GM21526 (cell line): ENCODE measurements around the gene IQSEC3.

ENCODE experiments used
- ATAC-seq: cut with Tn5 transposase; IDR thresholded peaks from one replicate; pipeline ENCODE4 v1.9.1; 2021; ENCODE audit warnings: moderate library complexity; ENCODE audit not compliant: unreplicated experiment, low FRiP score

IQSEC3 gene

DNA sequence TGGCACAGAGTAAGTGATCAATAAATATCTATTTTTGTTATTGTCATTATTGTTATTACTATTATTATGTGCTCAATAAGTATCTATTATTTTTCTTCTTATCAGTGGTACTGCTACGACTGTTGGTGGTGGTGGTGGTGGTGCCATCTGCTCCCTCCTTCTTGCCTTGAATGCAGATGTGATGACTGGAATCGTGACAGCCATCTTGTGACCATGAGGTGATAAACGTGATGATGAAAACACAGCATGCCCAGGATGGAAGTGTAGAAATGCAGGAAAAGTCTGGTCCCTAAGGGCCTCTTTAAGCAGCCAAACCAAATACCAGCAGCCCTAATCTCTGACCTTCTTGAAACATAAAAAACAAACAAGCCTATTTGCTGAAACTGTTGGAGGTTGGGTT is 125.0 kb downstream of the IQSEC3 start:
- ATAC-seq = no peak

DNA sequence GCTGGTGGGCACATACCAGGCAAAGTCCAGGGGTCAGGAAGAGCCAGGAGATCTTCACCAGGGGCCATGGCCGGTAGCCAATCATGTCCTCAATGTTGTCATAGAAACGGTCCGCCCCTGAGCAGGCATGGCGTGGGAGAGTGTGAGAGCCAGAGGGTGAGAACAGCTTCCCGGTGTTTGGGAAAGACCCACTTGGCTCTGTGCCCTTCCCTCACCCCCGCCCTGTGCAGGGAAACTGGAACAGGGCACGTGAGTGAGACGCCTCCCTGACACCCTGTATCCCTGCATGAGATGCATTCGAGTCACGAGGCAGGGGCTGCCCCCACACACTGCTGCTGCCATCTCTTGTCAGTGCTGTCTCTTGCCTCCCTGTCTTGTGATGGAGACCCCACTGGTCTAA is 126.7 kb downstream of the IQSEC3 start:
- no peak for ATAC-seq

DNA sequence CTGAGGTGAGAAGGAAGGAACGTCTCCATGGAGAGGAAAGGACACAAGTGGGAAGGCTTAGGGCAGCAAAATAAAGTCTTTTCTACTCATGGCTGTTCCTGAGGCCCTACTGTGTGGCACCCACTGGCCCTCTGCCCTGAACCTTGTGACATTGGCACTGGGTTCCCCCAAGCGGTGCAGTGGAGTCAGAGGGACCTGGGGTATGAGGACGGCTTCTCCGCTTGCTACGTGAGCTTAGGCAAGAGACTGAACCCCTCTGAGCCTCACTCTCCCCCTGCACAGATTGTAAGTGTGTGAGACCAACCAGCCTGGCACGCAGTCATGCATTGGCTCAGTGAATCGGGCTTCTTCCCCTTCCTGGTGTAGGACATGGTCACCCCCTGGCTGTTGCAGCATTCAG is 127.7 kb downstream of the IQSEC3 start:
- ATAC-seq = no peak

DNA sequence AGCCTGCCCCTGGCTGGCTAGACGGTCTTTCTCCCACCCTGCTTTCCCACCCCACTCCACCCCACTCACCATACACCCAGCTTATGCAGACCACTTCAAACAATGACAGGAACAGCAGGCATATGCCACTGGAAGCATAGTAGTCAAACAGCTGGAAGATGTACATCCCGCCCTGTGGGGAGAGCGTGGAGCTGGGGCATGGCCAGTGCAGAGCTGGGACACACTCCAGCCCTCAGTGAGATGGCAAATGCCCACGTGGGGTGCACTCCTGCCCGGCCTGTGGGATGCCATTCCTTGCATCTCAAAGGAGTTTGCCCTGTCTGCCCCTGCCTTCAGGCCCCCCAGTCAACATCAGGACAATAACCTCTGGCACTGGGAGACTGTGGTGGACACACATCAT is 128.6 kb downstream of the IQSEC3 start:
- no peak for ATAC-seq

DNA sequence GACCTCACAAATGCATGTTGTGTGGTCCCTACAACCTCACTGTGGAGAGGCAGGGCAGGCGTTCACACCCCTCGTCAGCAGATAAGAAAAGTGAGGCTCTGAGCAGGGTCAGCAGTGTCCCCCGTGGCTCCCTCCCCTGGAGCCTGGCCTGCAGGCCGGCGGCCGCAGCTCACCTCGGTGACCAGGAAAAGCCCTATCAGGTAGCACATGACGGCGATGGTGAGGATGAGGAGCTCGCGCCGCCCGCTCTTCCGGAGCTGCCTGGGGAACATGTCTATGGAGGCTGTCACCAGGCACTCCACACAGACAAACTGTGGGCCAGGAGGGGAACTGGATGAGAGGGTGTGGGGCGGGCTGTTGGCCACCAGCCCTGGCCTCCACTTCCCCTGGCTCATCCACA is 129.4 kb downstream of the IQSEC3 start:
- no peak for ATAC-seq

DNA sequence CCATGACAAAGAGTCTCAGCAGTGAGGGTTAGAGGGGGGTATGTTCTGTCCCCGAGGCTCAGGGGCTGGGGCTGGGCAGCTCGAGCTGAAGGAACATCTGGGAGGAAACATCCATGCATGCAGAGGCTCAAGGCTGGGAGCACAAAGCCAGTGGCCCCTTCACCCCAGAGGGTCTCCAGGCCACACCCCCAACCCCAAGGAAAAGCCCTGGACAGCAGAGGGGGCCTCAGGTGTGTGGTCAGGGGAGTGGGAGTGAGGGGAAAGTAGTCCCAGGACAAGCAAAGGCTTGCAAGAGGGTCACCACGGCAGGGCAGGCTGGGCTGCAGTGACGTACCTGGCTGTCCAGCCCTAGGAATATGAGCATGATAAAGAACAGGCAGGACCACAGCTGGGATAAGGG is 129.9 kb downstream of the IQSEC3 start:
- ATAC-seq = no peak

DNA sequence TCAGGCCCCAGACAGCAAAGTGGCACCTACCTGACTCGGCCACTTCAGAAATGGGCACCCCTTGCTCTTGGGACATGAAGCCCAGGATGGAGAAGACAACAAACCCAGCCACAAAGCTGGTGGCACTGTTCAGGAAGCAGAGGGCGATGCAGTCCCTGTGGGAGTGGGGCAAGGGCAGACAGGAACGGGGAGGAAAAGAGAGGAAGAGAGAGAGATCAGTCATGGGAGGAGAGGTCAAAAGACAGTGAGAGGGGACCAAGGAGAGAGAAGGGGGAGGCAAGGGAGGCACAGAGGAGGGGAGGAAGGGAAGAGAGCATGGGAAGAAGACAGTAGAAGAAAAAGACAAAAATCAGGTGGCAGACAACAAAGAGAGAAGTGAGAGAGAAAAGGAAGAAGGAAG is 130.8 kb downstream of the IQSEC3 start:
- no peak for ATAC-seq

DNA sequence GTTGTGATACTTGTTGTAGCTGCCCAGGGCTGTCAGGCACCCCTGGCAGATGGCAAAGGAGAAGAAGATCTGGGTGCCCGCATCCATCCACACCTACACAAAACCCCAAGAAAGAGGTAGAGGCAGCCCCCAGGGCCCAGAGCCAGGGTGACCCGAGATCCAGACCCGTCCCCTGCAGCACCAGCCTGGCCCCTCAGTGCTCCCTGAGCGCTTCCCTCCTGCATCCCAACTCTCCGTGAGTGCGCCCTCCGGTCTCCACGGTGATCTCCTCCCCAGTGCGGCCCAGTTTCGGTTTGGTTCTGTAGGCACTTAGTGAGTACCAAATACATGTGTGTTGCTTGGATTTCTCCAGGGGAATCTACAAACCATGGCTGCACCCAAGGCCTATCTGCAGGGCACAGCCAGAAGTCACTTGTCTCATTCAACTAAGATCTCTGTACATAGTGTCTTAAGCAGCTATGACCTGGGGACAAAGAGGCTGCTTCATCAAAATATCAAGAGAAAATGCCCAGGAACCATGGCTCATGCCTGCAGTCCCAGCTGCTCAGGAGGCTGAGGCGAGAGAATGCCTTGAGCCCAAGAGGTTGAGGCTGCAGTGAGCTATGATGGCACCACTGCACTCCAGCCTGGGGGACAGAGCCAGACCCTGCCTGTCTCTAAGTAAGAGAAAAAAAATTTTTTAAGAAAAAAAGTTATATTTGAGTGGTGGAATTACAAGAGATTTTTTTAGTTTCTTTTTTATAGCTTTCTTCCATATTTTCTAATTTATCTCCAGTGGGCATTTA is 131.5 kb downstream of the IQSEC3 start:
- no peak for ATAC-seq

DNA sequence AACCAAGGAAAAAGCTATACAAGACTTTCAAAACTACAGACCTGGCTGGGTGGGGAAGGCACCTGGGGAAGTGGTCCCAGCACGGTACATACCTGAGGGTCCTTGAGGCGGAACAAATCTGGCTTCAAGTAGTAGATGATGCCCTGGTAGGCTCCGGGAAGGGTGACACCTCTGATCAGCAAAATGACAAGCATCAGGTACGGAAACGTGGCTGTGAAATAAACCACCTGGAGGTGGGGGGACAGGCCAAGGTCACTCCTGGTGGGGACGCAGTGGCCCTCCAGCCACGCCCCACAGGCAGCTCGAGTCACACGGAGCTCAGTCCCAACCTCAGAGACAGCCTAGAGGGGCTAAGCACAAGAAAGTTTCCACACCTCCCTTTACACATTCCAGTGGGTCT is 132.1 kb downstream of the IQSEC3 start:
- ATAC-seq = no peak

DNA sequence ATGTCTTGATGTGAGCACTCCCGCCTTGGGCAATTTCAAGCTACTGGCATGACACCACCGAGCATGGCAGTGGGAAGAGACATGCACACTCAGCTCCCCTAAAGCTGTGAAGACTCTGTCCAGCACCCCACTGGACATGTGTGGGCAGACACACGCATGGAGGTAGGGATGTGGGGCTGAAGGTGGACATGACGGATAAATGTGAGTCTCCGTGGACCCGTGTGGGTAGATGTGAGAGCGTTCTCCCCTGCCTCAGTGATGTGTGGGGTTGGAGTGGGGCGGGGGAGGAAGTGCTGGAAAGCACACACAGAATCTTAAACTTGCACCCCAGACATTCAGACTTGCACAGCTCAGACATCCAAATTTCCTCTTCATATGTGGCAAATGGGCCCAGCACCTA is 134.8 kb downstream of the IQSEC3 start:
- ATAC-seq = no peak

DNA sequence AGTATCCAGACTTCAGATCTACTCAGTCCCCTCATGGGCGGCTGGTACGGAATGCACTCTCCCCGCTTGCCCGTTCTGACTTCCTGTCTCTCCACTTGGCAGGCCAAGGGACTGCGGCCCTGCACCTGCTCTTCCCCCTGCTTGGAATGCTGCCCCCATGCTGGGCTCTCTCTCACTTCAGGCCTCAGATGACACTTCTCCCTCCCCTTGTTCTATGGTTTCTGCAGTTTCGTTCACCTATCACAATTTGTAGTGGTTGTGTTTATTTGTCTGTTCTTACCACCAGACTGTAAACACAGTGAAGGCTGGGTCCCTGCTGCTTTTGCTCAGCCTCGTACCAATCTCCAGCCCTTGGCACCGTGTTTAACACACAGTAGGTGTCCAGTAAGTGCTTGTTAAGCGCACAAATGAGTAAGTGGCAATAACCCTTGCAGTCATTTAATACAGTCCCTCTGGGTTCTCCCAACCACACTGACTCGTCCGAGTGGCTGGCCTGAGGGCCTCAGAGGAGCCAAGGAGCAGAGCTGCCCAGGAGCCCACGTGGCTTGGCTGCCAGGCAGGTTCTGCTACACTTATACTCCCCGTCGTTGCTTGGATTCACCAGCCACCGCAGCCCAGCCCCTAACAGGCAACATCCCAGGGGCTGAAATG is 135.6 kb downstream of the IQSEC3 start:
- no peak for ATAC-seq

DNA sequence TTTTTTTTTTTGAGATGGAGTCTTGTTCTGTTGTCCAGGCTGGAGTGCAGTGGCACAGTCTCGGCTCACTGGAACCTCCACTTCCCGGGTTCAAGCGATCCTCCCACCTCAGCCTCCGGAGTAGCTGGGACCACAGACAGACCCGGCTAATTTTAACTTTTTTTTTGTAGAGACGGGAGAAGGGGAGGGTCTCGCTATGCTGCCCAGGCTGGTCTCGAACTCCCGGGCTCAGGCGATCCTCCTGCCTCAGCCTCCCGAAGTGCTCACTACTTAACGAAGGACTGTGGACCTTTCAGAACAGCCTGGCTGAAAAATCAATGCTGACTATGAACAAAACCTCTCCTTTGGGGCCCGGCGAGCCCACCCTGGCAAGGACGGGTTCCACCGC is 136.5 kb downstream of the IQSEC3 start:
- no peak for ATAC-seq

DNA sequence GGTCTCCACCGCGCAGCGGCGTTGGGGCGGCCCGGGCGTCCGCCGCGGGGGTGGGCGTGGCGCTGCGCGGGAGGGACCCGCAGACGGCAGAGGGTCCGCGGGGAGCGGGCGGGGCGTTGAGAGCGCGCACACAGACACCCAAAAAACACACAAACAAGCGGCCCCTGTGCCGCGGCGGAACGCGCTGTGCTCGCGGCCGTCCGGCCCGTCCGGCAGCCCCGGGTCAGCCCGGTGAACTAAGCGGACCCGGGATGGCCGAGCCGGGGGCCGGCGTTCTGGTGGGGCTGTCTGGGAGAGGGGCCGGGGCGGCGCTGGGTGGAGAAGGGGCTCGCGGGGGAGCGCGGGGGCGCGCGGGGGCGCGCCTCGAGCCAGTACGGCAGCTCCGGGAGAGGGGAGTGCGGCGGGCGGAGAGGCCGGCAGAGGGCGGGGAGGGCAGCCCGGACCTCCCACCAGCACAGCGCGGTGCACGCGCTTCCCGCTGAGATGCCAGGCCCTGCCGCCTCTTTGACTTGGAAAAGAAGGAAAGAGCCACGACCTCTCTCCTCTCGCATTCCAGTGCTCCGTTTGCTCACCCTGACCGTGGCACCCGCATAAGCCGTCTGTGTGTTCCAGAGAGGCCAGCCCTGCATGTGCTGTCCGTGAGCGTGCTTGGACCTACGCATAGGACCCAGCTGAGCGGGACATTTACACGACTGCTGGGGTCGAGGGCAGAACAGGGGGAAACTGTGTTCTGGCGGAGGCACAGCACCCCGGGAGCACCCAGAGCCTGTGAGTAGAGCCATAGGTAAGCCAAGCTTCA is 137.1 kb downstream of the IQSEC3 start:
- ATAC-seq = no peak

DNA sequence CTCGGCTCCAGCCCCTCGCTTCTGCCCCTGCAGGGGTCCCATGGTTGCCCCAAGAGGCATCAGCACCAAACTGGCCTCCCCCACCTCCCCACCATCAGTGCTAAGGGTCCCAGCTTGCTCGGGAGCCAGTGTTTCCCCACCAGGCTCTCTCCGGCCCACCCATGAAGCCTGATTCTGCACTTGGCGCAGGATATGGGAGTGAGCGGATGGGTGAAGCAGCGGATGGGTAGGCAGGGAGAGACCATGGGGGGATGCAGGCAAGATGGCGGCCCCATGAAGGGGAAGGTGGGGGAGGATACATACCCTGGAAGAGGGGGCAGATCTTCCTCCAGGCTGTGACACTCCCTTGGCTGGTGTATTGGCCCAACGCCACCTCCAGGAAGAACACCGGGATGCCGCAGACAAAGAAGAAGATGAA is 137.7 kb downstream of the IQSEC3 start:
- no peak for ATAC-seq

DNA sequence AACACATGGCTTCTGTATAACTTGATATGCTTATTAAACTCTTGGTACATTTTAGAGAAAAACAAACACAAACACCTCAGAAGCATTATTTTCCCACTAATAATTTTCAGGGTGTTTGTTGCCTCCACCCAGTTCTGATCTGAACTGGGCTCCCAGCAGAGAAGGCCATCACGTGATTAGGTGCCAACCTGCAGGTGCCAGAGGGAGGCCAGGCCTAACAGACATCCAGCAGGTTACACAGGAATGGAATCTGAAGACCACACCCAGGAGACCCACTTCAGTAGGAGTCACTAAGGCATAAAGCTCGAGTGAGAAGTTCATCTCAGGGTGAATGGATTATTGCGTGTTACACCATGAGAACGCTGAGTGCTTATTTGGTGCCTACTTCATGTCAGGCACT is 138.5 kb downstream of the IQSEC3 start:
- no peak for ATAC-seq

DNA sequence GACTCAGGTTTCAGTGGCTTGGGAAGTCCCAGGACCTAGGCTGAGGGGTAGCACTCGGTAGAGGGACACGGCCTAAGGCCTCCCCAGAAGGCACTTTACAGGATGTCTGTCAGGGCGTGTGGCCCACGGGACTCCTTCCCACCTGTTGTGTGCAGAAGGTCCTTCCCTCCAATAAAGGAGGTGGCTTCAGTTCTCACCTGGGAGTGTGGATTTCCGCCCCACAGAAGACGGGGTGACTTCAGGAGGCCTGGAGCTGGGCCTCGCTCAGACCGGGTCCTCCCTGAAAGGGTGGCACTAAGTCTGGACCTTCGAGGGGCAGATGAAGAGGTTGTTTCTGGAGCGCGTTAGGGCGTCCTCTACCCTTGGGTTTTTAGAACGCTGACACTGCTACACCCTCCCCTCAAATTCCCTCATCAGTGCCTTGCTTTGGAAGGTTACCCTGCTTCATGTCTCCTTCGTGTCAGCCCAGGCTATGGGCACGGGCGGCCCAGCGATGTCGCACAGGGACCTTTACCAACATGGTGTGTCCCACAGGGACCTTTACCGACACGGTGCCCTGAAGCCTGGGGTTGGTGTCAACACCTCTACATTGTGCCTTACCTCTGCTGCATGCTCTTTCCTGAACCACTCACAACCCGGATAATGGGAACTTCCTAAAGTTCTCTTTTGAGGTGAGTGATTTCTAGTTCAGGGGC is 140.3 kb downstream of the IQSEC3 start:
- no peak for ATAC-seq

DNA sequence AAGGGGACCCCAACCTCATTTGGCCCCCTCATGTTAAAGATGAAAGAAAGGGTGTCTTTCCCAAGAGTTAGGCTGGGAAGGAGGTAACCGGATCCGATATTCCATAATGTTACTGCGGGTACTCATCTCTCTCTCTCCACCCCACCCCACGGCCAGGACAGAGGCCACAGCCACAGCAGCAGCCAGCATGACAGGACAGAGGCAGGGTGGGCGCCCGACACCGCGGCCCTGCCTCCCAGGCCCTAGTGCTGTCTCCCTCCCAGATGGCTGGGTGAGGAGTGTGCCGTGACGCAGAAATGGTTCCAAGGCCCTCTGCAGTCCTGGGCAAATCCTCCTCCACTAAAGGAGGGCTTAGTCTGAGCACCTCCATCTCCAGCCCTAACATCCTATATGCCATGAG is 141.2 kb downstream of the IQSEC3 start:
- ATAC-seq = no peak

DNA sequence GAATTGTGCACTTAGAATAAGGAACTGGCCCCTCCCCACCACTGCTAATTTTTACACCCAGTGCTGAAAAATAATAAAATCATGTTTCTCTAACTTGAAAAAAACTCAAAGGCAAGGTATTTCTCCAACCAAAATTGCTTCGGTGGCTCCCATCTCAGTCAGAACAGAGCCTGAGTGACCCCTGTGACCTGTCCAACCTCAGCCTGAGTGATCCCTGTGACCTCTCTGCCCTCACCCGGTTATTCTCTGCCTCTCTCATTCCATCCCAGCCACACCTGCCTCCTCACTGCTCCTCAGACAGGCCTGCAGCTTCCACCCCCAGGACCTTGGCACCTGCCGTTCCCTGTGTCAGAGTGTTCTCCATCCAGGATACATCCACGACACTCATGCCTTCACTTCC is 142.2 kb downstream of the IQSEC3 start:
- ATAC-seq = no peak

DNA sequence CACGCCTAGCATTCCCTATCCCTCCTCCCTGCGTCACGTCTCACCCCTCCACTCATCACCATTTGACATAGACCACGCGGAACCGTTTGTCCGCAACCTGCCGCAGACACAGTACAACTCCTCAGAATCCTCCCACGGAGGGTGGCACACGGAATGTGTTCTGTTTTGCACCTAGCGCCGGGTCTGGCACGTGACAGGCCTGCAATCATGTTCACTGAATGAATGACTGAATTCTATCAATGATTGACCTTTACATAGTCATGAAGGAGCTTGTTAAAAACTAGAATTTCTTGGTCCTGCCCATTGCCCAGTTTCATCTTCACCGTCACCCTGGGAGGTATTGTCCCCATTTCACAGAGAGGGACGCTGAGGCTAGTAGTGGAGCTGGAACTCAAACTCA is 142.7 kb downstream of the IQSEC3 start:
- no peak for ATAC-seq

DNA sequence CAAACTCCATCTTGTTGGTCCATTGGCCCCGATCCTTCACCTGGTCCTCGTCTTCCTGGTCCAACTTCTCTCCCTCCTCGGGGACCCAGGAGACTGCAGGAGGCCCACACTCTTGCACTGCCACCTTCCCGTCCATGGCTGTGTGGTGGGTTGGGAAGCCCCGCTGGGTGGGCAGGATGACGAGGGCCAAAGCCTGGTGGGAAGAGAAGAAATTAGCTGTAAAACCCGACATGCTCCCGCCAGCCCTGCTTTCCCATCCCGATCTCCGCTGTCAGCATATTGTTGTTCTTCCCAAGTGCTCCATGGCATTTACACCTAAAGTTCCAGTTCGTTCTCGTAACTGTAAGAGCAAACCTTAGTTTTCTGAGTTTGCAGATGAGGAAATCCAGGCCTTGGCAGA is 143.3 kb downstream of the IQSEC3 start:
- no peak for ATAC-seq
